Muscle of back (tissue), 13 donors: Measurements from ENCODE around the gene NDC1. TPM values are rescaled to one million over a fixed set of nuclear protein-coding genes. Genes with fewer than 3 reads are reported as not detected.
"Not testable (repeated sequence)": the region's sequence is repeated elsewhere in the genome, so short reads cannot be mapped to it uniquely, and the experiment has no call there.

Source experiments
- DNase-seq, 3 donors: peaks; one replicate each; pipeline versions ENCODE4 v3.0.0 to v3.0.0-alpha.2; 2013
- long read RNA-seq, 9 donors: transcript quantifications; one replicate each; lab custom pipeline, GENCODE V29; 2026
- polyA plus RNA-seq, 10 donors: library from polyadenylated mRNA; unstranded; fragments of 120-200 nt; gene quantifications; one replicate each; pipeline ENCODE4 v1.2.1, GENCODE V29; 2013; ENCODE audit not compliant: insufficient read length in 10 of 10

The NDC1 gene
- polyA plus RNA-seq, result 10 to 100 TPM in 9 of 10 donors, 1 to 10 TPM in 1; 9.6 to 16.3 (median 12.3) TPM
- long read RNA-seq, donor 1, result 0 reads
- long read RNA-seq, donor 2, result 0 reads
- long read RNA-seq, donor 3, result 0 reads
- long read RNA-seq, donor 4, result 0 reads
- long read RNA-seq, donor 5, full-length matches to known transcripts, result 2 of 2 reads
- long read RNA-seq, donor 5, partial matches to known transcripts, result 0 of 2 reads
- long read RNA-seq, donor 5, other reads (novel, unspliced or antisense), result 0 of 2 reads
- long read RNA-seq, donor 6, full-length matches to known transcripts, result 3 of 3 reads
- long read RNA-seq, donor 6, partial matches to known transcripts, result 0 of 3 reads
- long read RNA-seq, donor 6, other reads (novel, unspliced or antisense), result 0 of 3 reads
- long read RNA-seq, donor 7, full-length matches to known transcripts, result 1 of 1 reads
- long read RNA-seq, donor 7, partial matches to known transcripts, result 0 of 1 reads
- long read RNA-seq, donor 7, other reads (novel, unspliced or antisense), result 0 of 1 reads
- long read RNA-seq, donor 8, full-length matches to known transcripts, result 4 of 4 reads
- long read RNA-seq, donor 8, partial matches to known transcripts, result 0 of 4 reads
- long read RNA-seq, donor 8, other reads (novel, unspliced or antisense), result 0 of 4 reads
- long read RNA-seq, donor 9, result 0 reads

GRCh38 chr1:53837924-53838653 is at the start of gene NDC1:
NDC1 (minus strand) TSS chr1:53838296; CDS start chr1:53838261, 35 bp downstream.
- DNase-seq, result peak; percentile 96 to 99 (median 96)

- DNase-seq, result not testable (repeated sequence)
Observed at GRCh38 chr1:53883600-53883999, 45.5 kb upstream of the NDC1 start.

GRCh38 chr1:53881853-53882252 is 43.8 kb upstream of the NDC1 start:
- not testable (repeated sequence) for DNase-seq

- peak in 2 of 3 donors; percentile 18 to 47 for DNase-seq
Observed at GRCh38 chr1:53878492-53879105, 40.5 kb upstream of the NDC1 start.

- not testable (repeated sequence) for DNase-seq
Observed at GRCh38 chr1:53875150-53875549, 37.1 kb upstream of the NDC1 start.

- no peak for DNase-seq
Observed at GRCh38 chr1:53871773-53872484, 33.8 kb upstream of the NDC1 start.

- no peak for DNase-seq
Observed at GRCh38 chr1:53871221-53871620, 33.1 kb upstream of the NDC1 start.

GRCh38 chr1:53869454-53870117 is 31.5 kb upstream of the NDC1 start:
- DNase-seq, result no peak

GRCh38 chr1:53868565-53868964 is 30.5 kb upstream of the NDC1 start:
- no peak for DNase-seq

- no peak for DNase-seq
Observed at GRCh38 chr1:53862507-53862906, 24.4 kb upstream of the NDC1 start.

- DNase-seq, result peak in 2 of 3 donors; percentile 30 to 64
Observed at GRCh38 chr1:53860967-53861411, 22.9 kb upstream of the NDC1 start.

GRCh38 chr1:53851571-53852285 is 13.6 kb upstream of the NDC1 start:
- DNase-seq, result no peak

- DNase-seq, result no peak
Observed at GRCh38 chr1:53850082-53850673, 12.1 kb upstream of the NDC1 start.

- DNase-seq, result no peak
Observed at GRCh38 chr1:53847980-53848379, 9.9 kb upstream of the NDC1 start.

GRCh38 chr1:53842347-53842746 is 4.3 kb upstream of the NDC1 start:
- DNase-seq, result no peak

GRCh38 chr1:53838654-53838974 is 518 bp upstream of the NDC1 start:
- DNase-seq, result no peak

- no peak for DNase-seq
Observed at GRCh38 chr1:53837646-53837923, 511 bp downstream of the NDC1 start.

- DNase-seq, result no peak
Observed at GRCh38 chr1:53835491-53835890, 2.6 kb downstream of the NDC1 start.

GRCh38 chr1:53834776-53835175 is 3.3 kb downstream of the NDC1 start:
- DNase-seq, result no peak

- DNase-seq, result no peak
Observed at GRCh38 chr1:53833393-53833792, 4.7 kb downstream of the NDC1 start.
